Measurements from ENCODE around the gene IL1A.

The IL1A gene

DNA sequence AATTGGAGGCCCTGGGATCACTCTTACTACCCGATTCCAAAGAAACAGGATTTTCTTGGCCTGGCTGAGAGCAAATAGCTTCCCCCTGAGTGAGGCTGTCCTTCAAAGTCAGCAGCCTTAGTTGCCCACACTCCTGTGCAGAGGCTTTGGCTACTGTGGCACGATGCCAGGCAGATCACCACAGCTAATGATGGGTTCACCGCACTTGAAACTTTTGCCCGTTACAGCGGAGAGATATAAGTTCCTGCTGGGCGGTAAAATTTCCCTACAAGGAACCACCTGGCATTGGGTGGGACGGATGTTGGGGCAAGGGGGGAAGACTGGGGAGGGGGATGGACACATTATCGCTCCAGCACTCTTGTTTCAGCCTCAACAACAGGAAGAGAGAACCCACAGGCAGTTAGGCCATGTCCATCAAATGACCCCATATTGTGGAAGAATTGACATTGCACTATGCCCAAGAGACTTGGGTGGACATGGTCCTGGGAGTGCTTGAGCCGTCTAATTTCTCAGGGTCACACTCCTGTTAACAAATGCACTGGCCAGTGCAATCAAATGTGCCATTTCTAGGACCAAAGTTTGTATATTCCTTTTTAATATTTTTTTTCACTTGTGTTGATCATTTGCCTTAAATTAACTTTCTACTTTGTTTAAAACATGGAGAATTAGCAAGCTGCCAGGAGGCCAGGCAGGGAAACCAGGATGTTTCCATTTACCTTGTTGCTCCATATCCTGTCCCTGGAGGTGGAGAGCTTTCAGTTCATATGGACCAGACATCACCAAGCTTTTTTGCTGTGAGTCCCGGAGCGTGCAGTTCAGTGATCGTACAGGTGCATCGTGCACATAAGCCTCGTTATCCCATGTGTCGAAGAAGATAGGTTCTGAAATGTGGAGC, 47.9 kb upstream of the IL1A start:
- Histone ChIP-seq H3K27ac (no peak overlapping the region), H3K79me2 (ENCODE audit: insufficient read depth, low read depth) (no peaks in the 10 kb centered on the region), H3K4me1 (ENCODE audit: low read depth, poor library complexity, severe bottlenecking) (no peaks in the 10 kb centered on the region), H2AFZ (ENCODE audit: low read depth) (no peak overlapping the region), H3K27me3 (ENCODE audit: insufficient read depth, low read depth) (no peaks in the 10 kb centered on the region), H3K36me3 (ENCODE audit: insufficient read depth) (no peaks in the 10 kb centered on the region), H4K20me1 (ENCODE audit: insufficient read depth) (no peaks in the 10 kb centered on the region), H3K4me3 (IDR thresholded peaks at IDR 0.05; ENCODE audit: insufficient read depth, low read depth, low read length) (no peak overlapping the region), H3K4me2 (no peak overlapping the region), H3K9ac (no peak overlapping the region)
- TF ChIP-seq, protein P1, sequence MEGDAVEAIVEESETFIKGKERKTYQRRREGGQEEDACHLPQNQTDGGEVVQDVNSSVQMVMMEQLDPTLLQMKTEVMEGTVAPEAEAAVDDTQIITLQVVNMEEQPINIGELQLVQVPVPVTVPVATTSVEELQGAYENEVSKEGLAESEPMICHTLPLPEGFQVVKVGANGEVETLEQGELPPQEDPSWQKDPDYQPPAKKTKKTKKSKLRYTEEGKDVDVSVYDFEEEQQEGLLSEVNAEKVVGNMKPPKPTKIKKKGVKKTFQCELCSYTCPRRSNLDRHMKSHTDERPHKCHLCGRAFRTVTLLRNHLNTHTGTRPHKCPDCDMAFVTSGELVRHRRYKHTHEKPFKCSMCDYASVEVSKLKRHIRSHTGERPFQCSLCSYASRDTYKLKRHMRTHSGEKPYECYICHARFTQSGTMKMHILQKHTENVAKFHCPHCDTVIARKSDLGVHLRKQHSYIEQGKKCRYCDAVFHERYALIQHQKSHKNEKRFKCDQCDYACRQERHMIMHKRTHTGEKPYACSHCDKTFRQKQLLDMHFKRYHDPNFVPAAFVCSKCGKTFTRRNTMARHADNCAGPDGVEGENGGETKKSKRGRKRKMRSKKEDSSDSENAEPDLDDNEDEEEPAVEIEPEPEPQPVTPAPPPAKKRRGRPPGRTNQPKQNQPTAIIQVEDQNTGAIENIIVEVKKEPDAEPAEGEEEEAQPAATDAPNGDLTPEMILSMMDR (conservative IDR thresholded peaks at IDR 0.05; ENCODE audit: low read depth, low read length): no peak

DNA sequence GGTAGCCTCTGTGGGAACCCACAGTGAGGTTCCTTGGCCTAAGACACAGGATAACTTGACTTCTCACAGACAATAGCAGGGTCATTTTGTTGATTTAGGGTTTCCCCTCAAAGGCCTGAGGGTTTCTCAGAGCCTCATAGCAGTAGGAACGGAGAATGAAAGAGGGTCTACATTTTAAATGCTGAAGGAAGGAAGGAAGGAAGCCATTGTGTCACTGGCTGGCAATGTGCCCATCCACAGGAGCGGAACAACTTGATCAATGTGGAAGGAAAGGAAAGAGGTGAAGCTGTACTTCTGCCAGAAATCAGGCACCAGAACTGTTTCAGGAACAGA, 47.2 kb upstream of the IL1A start:
- H3K36me3 ChIP-seq (ENCODE audit: insufficient read depth): no peaks in the 10 kb centered on the region
- TF ChIP-seq, protein P1 (conservative IDR thresholded peaks at IDR 0.05; ENCODE audit: low read depth, low read length): no peak
- no peaks in the 10 kb centered on the region for H4K20me1 ChIP-seq (ENCODE audit: insufficient read depth)
- no peak overlapping the region for H3K27ac ChIP-seq
- H3K4me1 ChIP-seq (ENCODE audit: low read depth, poor library complexity, severe bottlenecking): no peaks in the 10 kb centered on the region
- no peaks in the 10 kb centered on the region for H3K79me2 ChIP-seq (ENCODE audit: insufficient read depth, low read depth)
- no peaks in the 10 kb centered on the region for H3K27me3 ChIP-seq (ENCODE audit: insufficient read depth, low read depth)
- H3K4me3 ChIP-seq (IDR thresholded peaks at IDR 0.05; ENCODE audit: insufficient read depth, low read depth, low read length): no peak overlapping the region
- H2AFZ ChIP-seq (ENCODE audit: low read depth): no peak overlapping the region
- no peak overlapping the region for H3K9ac ChIP-seq
- no peak overlapping the region for H3K4me2 ChIP-seq

DNA sequence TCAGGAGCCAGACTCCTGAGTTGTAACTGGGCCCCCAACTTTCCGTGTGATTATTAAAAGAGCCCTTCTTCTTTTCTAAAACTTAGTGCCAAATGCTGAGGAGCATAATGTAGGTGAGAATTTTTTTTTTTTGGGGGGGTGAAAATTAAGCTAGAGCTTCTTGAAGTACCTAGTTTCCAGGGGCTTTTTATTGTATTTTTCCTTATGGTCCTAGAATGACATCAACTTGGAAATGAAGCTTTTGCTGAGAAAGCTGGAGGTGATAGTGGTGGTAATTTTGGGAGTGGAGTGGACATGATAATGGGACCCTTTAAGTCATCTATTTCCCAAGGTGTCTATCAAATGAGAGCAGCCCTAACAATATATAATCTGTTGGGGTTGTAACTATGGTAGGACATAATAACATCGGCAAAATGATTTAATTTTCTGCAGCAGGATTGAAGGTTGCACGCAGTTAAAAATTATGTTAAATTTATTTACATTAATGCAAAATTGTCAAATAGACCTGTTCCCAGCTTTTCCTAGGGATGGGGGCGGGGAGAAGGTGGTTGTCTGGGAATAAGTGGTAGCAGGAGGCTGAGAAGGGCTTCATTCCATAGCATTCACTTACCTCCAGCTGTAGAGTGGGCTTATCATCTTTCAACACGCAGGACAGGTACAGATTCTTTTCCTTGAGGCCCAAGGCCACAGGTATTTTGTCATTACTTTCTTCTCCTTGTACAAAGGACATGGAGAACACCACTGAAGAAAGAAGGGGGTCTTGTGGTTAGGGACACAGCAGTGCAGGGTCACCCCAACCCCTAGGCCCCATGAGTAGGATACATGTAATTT, 46.6 kb upstream of the IL1A start:
- H3K4me3 ChIP-seq (IDR thresholded peaks at IDR 0.05; ENCODE audit: insufficient read depth, low read depth, low read length): no peak overlapping the region
- no peaks in the 10 kb centered on the region for H4K20me1 ChIP-seq (ENCODE audit: insufficient read depth)
- no peaks in the 10 kb centered on the region for H3K79me2 ChIP-seq (ENCODE audit: insufficient read depth, low read depth)
- no peak overlapping the region for H3K9ac ChIP-seq
- no peak overlapping the region for H2AFZ ChIP-seq (ENCODE audit: low read depth)
- H3K27me3 ChIP-seq (ENCODE audit: insufficient read depth, low read depth): no peaks in the 10 kb centered on the region
- no peaks in the 10 kb centered on the region for H3K36me3 ChIP-seq (ENCODE audit: insufficient read depth)
- H3K4me2 ChIP-seq: no peak overlapping the region
- no peak overlapping the region for H3K27ac ChIP-seq
- TF ChIP-seq, protein P1 (conservative IDR thresholded peaks at IDR 0.05; ENCODE audit: low read depth, low read length): no peak
- H3K4me1 ChIP-seq (ENCODE audit: low read depth, poor library complexity, severe bottlenecking): no peaks in the 10 kb centered on the region

DNA sequence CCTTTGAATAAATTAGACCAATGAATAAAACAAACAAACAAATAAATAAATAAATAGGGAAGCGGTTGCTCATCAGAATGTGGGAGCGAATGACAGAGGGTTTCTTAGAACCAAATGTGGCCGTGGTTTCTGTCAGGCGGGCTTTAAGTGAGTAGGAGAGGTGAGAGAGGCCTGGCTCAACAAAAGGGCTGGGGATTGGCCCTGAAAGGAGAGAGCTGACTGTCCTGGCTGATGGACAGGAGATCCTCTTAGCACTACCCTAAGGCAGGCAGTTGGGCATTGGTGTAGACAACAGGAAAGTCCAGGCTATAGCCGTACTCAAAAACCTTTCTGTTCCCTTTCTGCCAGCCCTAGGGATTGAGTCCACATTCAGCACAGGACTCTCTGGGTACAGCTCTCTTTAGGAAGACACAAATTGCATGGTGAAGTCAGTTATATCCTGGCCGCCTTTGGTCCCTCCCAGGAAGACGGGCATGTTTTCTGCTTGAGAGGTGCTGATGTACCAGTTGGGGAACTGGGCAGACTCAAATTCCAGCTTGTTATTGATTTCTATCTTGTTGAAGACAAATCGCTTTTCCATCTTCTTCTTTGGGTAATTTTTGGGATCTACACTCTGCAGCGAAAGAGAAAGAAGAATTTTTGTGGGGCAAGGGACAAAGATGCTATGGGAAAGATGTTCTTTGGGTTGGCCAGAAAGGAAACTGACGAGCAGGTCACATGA, 45.8 kb upstream of the IL1A start:
- Histone ChIP-seq H3K79me2 (ENCODE audit: insufficient read depth, low read depth) (no peaks in the 10 kb centered on the region), H3K4me1 (ENCODE audit: low read depth, poor library complexity, severe bottlenecking) (no peaks in the 10 kb centered on the region), H4K20me1 (ENCODE audit: insufficient read depth) (no peaks in the 10 kb centered on the region), H2AFZ (ENCODE audit: low read depth) (no peak overlapping the region), H3K9ac (no peak overlapping the region), H3K27me3 (ENCODE audit: insufficient read depth, low read depth) (no peaks in the 10 kb centered on the region), H3K27ac (no peak overlapping the region), H3K4me2 (no peak overlapping the region), H3K4me3 (IDR thresholded peaks at IDR 0.05; ENCODE audit: insufficient read depth, low read depth, low read length) (no peak overlapping the region), H3K36me3 (ENCODE audit: insufficient read depth) (no peaks in the 10 kb centered on the region)
- TF ChIP-seq, protein P1 (conservative IDR thresholded peaks at IDR 0.05; ENCODE audit: low read depth, low read length): no peak
